ENCODE measurements around the gene ELN. TPM values are rescaled to one million over a fixed set of nuclear protein-coding genes. Genes with fewer than 3 reads are reported as not detected.

ELN gene
- total and polyA plus RNA-seq, 2 of the 8 experiments (the other 6 are each of a cell fraction or from before 2014, with no cell fraction given) = 5.1 to 5.6 TPM

- no peak for TF ChIP-seq TEAD4 (IDR thresholded peaks at IDR 0.05; ENCODE audit: low read depth, low read length)
- TF ChIP-seq USF2 (IDR thresholded peaks at IDR 0.05; ENCODE audit: low read length) = no peak
- no peak for TF ChIP-seq SP2 (IDR thresholded peaks at IDR 0.05; ENCODE audit: low read length)
- TF ChIP-seq YY1 (IDR thresholded peaks at IDR 0.05; ENCODE audit: low read depth, low read length) = no peak
Observed at GRCh38 chr7:74092964-74093471, 65.0 kb downstream of the ELN start (continued).
